ENCODE data around the gene NAALADL2.
"Not testable (repeated sequence)": the region's sequence is repeated elsewhere in the genome, so short reads cannot be mapped to it uniquely, and the experiment has no call there.

The NAALADL2 gene

GRCh38 chr3:175222356-175222755, 363.2 kb downstream of the NAALADL2 start:
- no peak for DNase-seq

GRCh38 chr3:175224051-175224450, 364.9 kb downstream of the NAALADL2 start:
- DNase-seq, result no peak

GRCh38 chr3:175226444-175226843, 367.3 kb downstream of the NAALADL2 start:
- DNase-seq, result no peak

- no peak for DNase-seq
These were observed 368.0 kb downstream of the NAALADL2 start for GRCh38 chr3:175227126-175227525.

- DNase-seq, result no peak
These were observed 375.1 kb downstream of the NAALADL2 start for GRCh38 chr3:175233957-175234940.

- DNase-seq, result no peak
These were observed 379.7 kb downstream of the NAALADL2 start for GRCh38 chr3:175238801-175239200.

- DNase-seq, result no peak
These were observed 381.8 kb downstream of the NAALADL2 start for GRCh38 chr3:175240921-175241320.

GRCh38 chr3:175242243-175242642, 383.1 kb downstream of the NAALADL2 start:
- no peak for DNase-seq

GRCh38 chr3:175246234-175246633, 387.1 kb downstream of the NAALADL2 start:
- no peak for DNase-seq

- DNase-seq, result peak; percentile 44
These were observed 387.6 kb downstream of the NAALADL2 start for GRCh38 chr3:175246766-175247165.

GRCh38 chr3:175247629-175248028, 388.5 kb downstream of the NAALADL2 start:
- DNase-seq, result no peak

GRCh38 chr3:175248832-175249231, 389.7 kb downstream of the NAALADL2 start:
- no peak for DNase-seq

GRCh38 chr3:175255698-175256097, 396.6 kb downstream of the NAALADL2 start:
- no peak for DNase-seq

GRCh38 chr3:175257123-175257522, 398.0 kb downstream of the NAALADL2 start:
- no peak for DNase-seq

- no peak for DNase-seq
These were observed 399.6 kb downstream of the NAALADL2 start for GRCh38 chr3:175258763-175259162.

- no peak for DNase-seq
These were observed 401.1 kb downstream of the NAALADL2 start for GRCh38 chr3:175260145-175260794.

GRCh38 chr3:175266478-175266877, 407.3 kb downstream of the NAALADL2 start:
- DNase-seq, result no peak

GRCh38 chr3:175267121-175267531, 408.0 kb downstream of the NAALADL2 start:
- no peak for DNase-seq

GRCh38 chr3:175267561-175267960, 408.4 kb downstream of the NAALADL2 start:
- no peak for DNase-seq

GRCh38 chr3:175269394-175269793, 410.3 kb downstream of the NAALADL2 start:
- DNase-seq, result no peak

GRCh38 chr3:175270198-175270837, 411.2 kb downstream of the NAALADL2 start:
- DNase-seq, result peak; percentile 90

GRCh38 chr3:175270866-175271265, 411.7 kb downstream of the NAALADL2 start:
- DNase-seq, result no peak

- DNase-seq, result not testable (repeated sequence)
These were observed 412.3 kb downstream of the NAALADL2 start for GRCh38 chr3:175271465-175271864.

- no peak for DNase-seq
These were observed 413.3 kb downstream of the NAALADL2 start for GRCh38 chr3:175272392-175272791.
